A549 (cell line): ENCODE data around the gene NLRP1. TPM values are rescaled to one million over a fixed set of nuclear protein-coding genes. Genes with fewer than 3 reads are reported as not detected.

Experiments used
- ATAC-seq, 2 experiments: fragments of 200-7000 bp in 1 of 2; fragments of >200 bp in 1 of 2; cut with Nextera tagmentation in 1 of 2; cut with Tn5 transposase in 1 of 2; 3 replicates each; pipeline versions ENCODE4 v1.8.0 to v1.9.1; 2018 to 2020; ENCODE audit warnings: mild to moderate bottlenecking in 1 of 2, moderate library complexity in 1 of 2
- CTCF ChIA-PET: fragments of 300-600 bp; sonication (Branson Sonifier 250); formaldehyde crosslinking; extraction: SDS; loops from one replicate; lab custom pipeline; 2021; ENCODE audit warnings: antibody characterized with exemption, inconsistent platforms; lab: Yijun Ruan, JAX
- POLR2A ChIA-PET: fragments of 350-600 bp; formaldehyde crosslinking; extraction: SDS; loops from one replicate; lab custom pipeline; 2021; ENCODE audit warnings: antibody characterized with exemption, inconsistent platforms; lab: Yijun Ruan, JAX
- DNase-seq, 2 experiments: peaks; one replicate each; pipeline versions ENCODE4 v3.0.0 to v3.0.0-alpha.2; 2011 to 2016; ENCODE audit warnings: low read depth in 1 of 2, low spot score in 1 of 2
- FAIRE-seq: peaks from 2 replicates; lab custom pipeline; 2011; peaks lifted over from hg19 to GRCh38; lab: Jason Lieb, UNC
- H3K27ac ChIP-seq, 2 experiments: fragments of >200 bp; sonication (Bioruptor Twin); formaldehyde crosslinking; 3 replicates each; pipeline ENCODE4 v1.5.1; 2016 to 2017
- H3K4me1 ChIP-seq: fragments of >200 bp; sonication (Bioruptor Twin); formaldehyde crosslinking; 3 replicates; pipeline ENCODE4 v1.6.1; 2016
- H3K4me2 ChIP-seq: fragments of >200 bp; sonication (Bioruptor Twin); formaldehyde crosslinking; 3 replicates; pipeline ENCODE4 v1.6.1; 2016
- H3K4me3 ChIP-seq: fragments of >200 bp; sonication (Bioruptor Twin); formaldehyde crosslinking; 3 replicates; pipeline ENCODE4 v1.5.1; 2016
- H3K9me3 ChIP-seq: fragments of >200 bp; sonication (Bioruptor Twin); formaldehyde crosslinking; 3 replicates; pipeline ENCODE4 v1.6.1; 2016
- CBX2 ChIP-seq: fragments of 200-600 bp; sonication (generic); IDR thresholded peaks from 2 replicates; pipeline ENCODE4 v1.6.1; 2016; ENCODE audit warnings: low read depth, mild to moderate bottlenecking, borderline replicate concordance
- CBX8 ChIP-seq: fragments of 200-600 bp; sonication (generic); IDR thresholded peaks from 2 replicates; pipeline ENCODE4 v1.6.1; 2016
- CEBPB ChIP-seq, 2 experiments: fragments of >200 bp in 1 of 2; sonication (Bioruptor Twin) in 1 of 2; formaldehyde crosslinking in 1 of 2; IDR thresholded peaks; 2 replicates each; pipeline ENCODE4 v1.6.1; 2012 to 2016
- CHD2 ChIP-seq: fragments of 150-350 bp; IDR thresholded peaks from 2 replicates; pipeline ENCODE4 v1.6.1; 2014; ENCODE audit warnings: low read length; ENCODE audit not compliant: partially characterized antibody
- CHD4 ChIP-seq: fragments of 200-600 bp; sonication (generic); IDR thresholded peaks from 2 replicates; pipeline ENCODE4 v1.6.1; 2016; ENCODE audit warnings: antibody characterized with exemption, mild to moderate bottlenecking, borderline replicate concordance
- EHMT2 ChIP-seq: fragments of 200-600 bp; sonication (generic); IDR thresholded peaks from 2 replicates; pipeline ENCODE4 v1.6.1; 2016; ENCODE audit warnings: antibody characterized with exemption, low read depth, mild to moderate bottlenecking, moderate library complexity
- ELK1 ChIP-seq: fragments of 150-350 bp; IDR thresholded peaks from 2 replicates; pipeline ENCODE4 v1.6.1; 2014; ENCODE audit warnings: low read depth, mild to moderate bottlenecking, low read length
- FOSL2 ChIP-seq, 2 experiments: fragments of 450-650 bp in 1 of 2; fragments of >200 bp in 1 of 2; sonication (Bioruptor Twin) in 1 of 2; formaldehyde crosslinking; IDR thresholded peaks; 2 replicates each; pipeline versions ENCODE4 v1.5.0 to v1.6.1; 2016 to 2020; ENCODE audit warnings: mild to moderate bottlenecking in 1 of 2, moderate library complexity in 1 of 2
- HES2 ChIP-seq: fragments of >200 bp; sonication (Bioruptor Twin); formaldehyde crosslinking; IDR thresholded peaks from 2 replicates; pipeline ENCODE4 v1.6.1; 2016
- HEYL ChIP-seq: fragments of 250-450 bp; sonication (Bioruptor Pico); IDR thresholded peaks from 2 replicates; pipeline ENCODE4 v1.8.0; 2021; ENCODE audit warnings: mild to moderate bottlenecking, moderate library complexity
- HMGXB4 ChIP-seq: fragments of 250-450 bp; sonication (Bioruptor Pico); IDR thresholded peaks from 2 replicates; pipeline ENCODE4 v1.5.0; 2021; ENCODE audit warnings: mild to moderate bottlenecking, moderate library complexity, borderline replicate concordance
- HOXB5 ChIP-seq: fragments of 250-450 bp; sonication (Bioruptor Pico); IDR thresholded peaks from 2 replicates; pipeline ENCODE4 v1.5.0; 2020; ENCODE audit warnings: mild to moderate bottlenecking, moderate library complexity
- MAFK ChIP-seq: fragments of 450-650 bp; IDR thresholded peaks from 2 replicates; pipeline ENCODE4 v1.6.1; 2014; ENCODE audit not compliant: partially characterized antibody
- MAZ ChIP-seq: fragments of 150-350 bp; IDR thresholded peaks from 2 replicates; pipeline ENCODE4 v1.6.1; 2014; ENCODE audit warnings: antibody characterized with exemption, low read depth, low read length, borderline replicate concordance
- NFE2L2 ChIP-seq: fragments of 150-350 bp; conservative IDR thresholded peaks from 2 replicates; pipeline ENCODE4 v1.6.1; 2014; ENCODE audit warnings: low read length
- PBX3 ChIP-seq: IDR thresholded peaks from 2 replicates; pipeline ENCODE4 v1.6.1; 2012
- PHF8 ChIP-seq: fragments of 200-600 bp; sonication (generic); IDR thresholded peaks from 2 replicates; pipeline ENCODE4 v1.6.1; 2016; ENCODE audit warnings: low read depth, mild to moderate bottlenecking, antibody characterized with exemption, moderate library complexity, borderline replicate concordance
- POLR2AphosphoS2 ChIP-seq: conservative IDR thresholded peaks from 2 replicates; pipeline ENCODE4 v1.6.1; 2012; ENCODE audit warnings: low read length, improper control_type of control experiment, inconsistent platforms
- RARB ChIP-seq: fragments of 250-450 bp; sonication (Bioruptor Pico); IDR thresholded peaks from 2 replicates; pipeline ENCODE4 v1.8.0; 2021; ENCODE audit warnings: mild to moderate bottlenecking, moderate library complexity
- RCOR1 ChIP-seq: fragments of 150-350 bp; IDR thresholded peaks from 2 replicates; pipeline ENCODE4 v1.6.1; 2014; ENCODE audit warnings: antibody characterized with exemption, low read length, low read depth
- SMC3 ChIP-seq: fragments of >200 bp; sonication (Bioruptor Twin); formaldehyde crosslinking; IDR thresholded peaks from 3 replicates; pipeline ENCODE4 v1.6.1; 2018; ENCODE audit warnings: inconsistent platforms
- TFCP2L1 ChIP-seq: fragments of 250-450 bp; sonication (Bioruptor Pico); IDR thresholded peaks from 2 replicates; pipeline ENCODE4 v1.5.0; 2021; ENCODE audit warnings: mild to moderate bottlenecking
- ZC3H11A ChIP-seq: fragments of 450-650 bp; IDR thresholded peaks from 2 replicates; pipeline ENCODE4 v1.6.1; 2014; ENCODE audit warnings: antibody characterized with exemption, mild to moderate bottlenecking
- ZNF302 ChIP-seq: fragments of 250-450 bp; sonication (Bioruptor Pico); IDR thresholded peaks from 2 replicates; pipeline ENCODE4 v1.9.0; 2021; ENCODE audit warnings: inconsistent platforms, mild to moderate bottlenecking, moderate library complexity
- ZSCAN20 ChIP-seq: fragments of 250-450 bp; sonication (Bioruptor Pico); IDR thresholded peaks from 2 replicates; pipeline ENCODE4 v1.8.0; 2022; ENCODE audit warnings: mild to moderate bottlenecking, moderate library complexity
- WGBS: methylation state at CpG from one replicate; pipeline ENCODE4 v1.1.6; 2017; ENCODE audit errors: missing lambda C conversion rate; 5-methylcytosine and 5-hydroxymethylcytosine counted together
- polyA plus RNA-seq, 4 experiments: library from polyadenylated mRNA; depleted of rRNA in 3 of 4; stranded (reverse); fragments of >200 nt; fragmentation: RNase III in 1 of 4; extraction: RNeasy Plus Mini Kit Qiagen cat#74134 plus additional on column Dnase treatment in 1 of 4; gene quantifications; 2 replicates in 3 of 4; 3 replicates in 1 of 4; pipeline ENCODE4 v1.2.3, GENCODE V29; 2011 to 2017

NLRP1 gene
- polyA plus RNA-seq, 2 of the 4 experiments (the other 2 are of a cell fraction) = 1.1 to 4.4 TPM

- Histone ChIP-seq H3K4me3 (no peak overlapping the region), H3K4me2 (no peak overlapping the region), H3K9me3 (no peaks in the 10 kb centered on the region)
- POLR2A ChIA-PET = no interaction called here
- FAIRE-seq (no peak), ATAC-seq (no peak), DNase-seq (no peak)
- 74% methylated on average over 8 of the region's 8 CpGs for WGBS
- TF ChIP-seq HEYL (CRISPR knock-in tag) (no peak), PHF8 (no peak), NFE2L2 (no peak), SMC3 (no peak), HMGXB4 (CRISPR knock-in tag) (no peak), HOXB5 (CRISPR knock-in tag) (no peak), CHD4 (no peak), CBX2 (no peak), ZNF302 (CRISPR knock-in tag) (no peak), EHMT2 (no peak), CEBPB (IDR thresholded peaks at IDR 0.05) (no peak), ZSCAN20 (CRISPR knock-in tag) (no peak), PBX3 (no peak), RARB (no peak), MAZ (no peak), TFCP2L1 (no peak)
- TF ChIP-seq, all 56 proteins: peak for 0
- CTCF ChIA-PET = interaction anchor here (1.0 to 1.3 kb wide), 2 partner anchors 8 to 109 kb away, joined by 3 read pairs; no protein-coding TSS in a partner anchor
- H3K4me1 ChIP-seq = peaks cover under 1% of the 10 kb centered on the region; the same call in 1 of the 3 replicates
- no peak overlapping the region for H3K27ac ChIP-seq
Observed at GRCh38 chr17:5532581-5532980, 51.7 kb downstream of the NLRP1 start.

- FAIRE-seq = no peak
- no peaks in the 10 kb centered on the region for H3K9me3 ChIP-seq
- no peak for ATAC-seq
Observed at GRCh38 chr17:5531085-5531418, 53.3 kb downstream of the NLRP1 start.

More at GRCh38 chr17:5531085-5531418, 53.3 kb downstream of the NLRP1 start:
- no peak overlapping the region for H3K27ac ChIP-seq
- H3K4me2 ChIP-seq = no peak overlapping the region
- ChIA-PET CTCF (interaction anchor here (0.7 to 2.1 kb wide), 3 partner anchors 10 to 414 kb away, joined by 3 to 6 read pairs (median 3); no protein-coding TSS in a partner anchor), POLR2A (no interaction called here)
- H3K4me3 ChIP-seq = no peak overlapping the region
- DNase-seq = no peak
- no peak for TF ChIP-seq MAFK
- no peak for TF ChIP-seq RCOR1
- no peak for TF ChIP-seq HES2
- TF ChIP-seq CBX8 = no peak
- no peak for TF ChIP-seq ELK1
- no peak for TF ChIP-seq EHMT2
- no peak for TF ChIP-seq POLR2AphosphoS2
- no peak for TF ChIP-seq HEYL (CRISPR knock-in tag)
- TF ChIP-seq PHF8 = no peak
- TF ChIP-seq ZC3H11A = no peak
- TF ChIP-seq TFCP2L1 = no peak
- no peak for TF ChIP-seq FOSL2 (IDR thresholded peaks at IDR 0.05)
- no peak for TF ChIP-seq FOSL2 (CRISPR knock-in tag; IDR thresholded peaks at IDR 0.05)
- no peak for TF ChIP-seq CHD2
- peaks cover 16% of the 10 kb centered on the region for H3K4me1 ChIP-seq
- 66% methylated on average over 4 of the region's 4 CpGs for WGBS
